ENCODE data around the gene UBE2E3.
"Not testable (repeated sequence)": the region's sequence is repeated elsewhere in the genome, so short reads cannot be mapped to it uniquely, and the experiment has no call there.

Gene UBE2E3

GRCh38 chr2:181085734-181086133, 105.3 kb downstream of the UBE2E3 start:
- DNase-seq, result no peak

GRCh38 chr2:181091920-181092319, 111.5 kb downstream of the UBE2E3 start:
- not testable (repeated sequence) for DNase-seq

- DNase-seq, result no peak
Measured at GRCh38 chr2:181095486-181095885, 115.1 kb downstream of the UBE2E3 start.

- DNase-seq, result no peak
Measured at GRCh38 chr2:181103659-181104058, 123.3 kb downstream of the UBE2E3 start.

- DNase-seq, result peak; percentile 65
Measured at GRCh38 chr2:181104512-181105115, 124.2 kb downstream of the UBE2E3 start.

GRCh38 chr2:181105562-181105961, 125.2 kb downstream of the UBE2E3 start:
- no peak for DNase-seq

GRCh38 chr2:181106229-181106628, 125.8 kb downstream of the UBE2E3 start:
- no peak for DNase-seq

GRCh38 chr2:181106789-181107627, 126.6 kb downstream of the UBE2E3 start:
- DNase-seq, result no peak

GRCh38 chr2:181107628-181107945, 127.2 kb downstream of the UBE2E3 start:
- DNase-seq, result no peak

- DNase-seq, result no peak
Measured at GRCh38 chr2:181111059-181111458, 130.7 kb downstream of the UBE2E3 start.

GRCh38 chr2:181112916-181113315, 132.5 kb downstream of the UBE2E3 start:
- DNase-seq, result no peak
